ENCODE results near the gene ADGRF1. TPM values are rescaled to one million over a fixed set of nuclear protein-coding genes. Genes with fewer than 3 reads are reported as not detected.

The ADGRF1 gene
- total RNA-seq, 4 donors from 2014 or later: 0.13 to 1.0 (median 0.17) TPM; not detected in 1

GRCh38 chr6:47080083-47080596 is 38.0 kb upstream of the ADGRF1 start:
- intact Hi-C loops (cut with DNase I; ENCODE audit: low total_unique reads): no loop called here

DNA sequence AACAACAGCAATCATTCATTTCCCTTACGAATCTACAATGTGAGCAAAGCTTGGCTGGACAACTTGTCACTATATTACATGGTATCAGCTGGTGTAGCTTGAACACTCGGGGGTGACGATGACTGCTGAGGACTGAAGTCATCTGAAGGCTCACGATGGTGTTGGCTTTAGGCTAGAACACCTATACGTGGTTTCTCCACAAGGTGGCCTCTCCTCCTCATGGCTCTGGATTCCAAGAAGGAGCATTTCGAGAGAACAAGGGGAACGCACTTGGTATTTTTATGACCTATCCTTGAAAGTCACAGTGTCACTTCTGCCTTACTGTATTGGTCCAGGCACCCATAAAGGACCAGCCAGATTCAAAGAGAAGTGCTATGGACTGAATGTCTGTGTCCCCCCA is 37.5 kb upstream of the ADGRF1 start:
- WGBS, 2 donors: 84 to 91% methylated on average over 7 of the region's 7 CpGs
- no peak for DNase-seq (ENCODE audit: low spot score in 2 of 2)
- TF ChIP-seq, protein P1, sequence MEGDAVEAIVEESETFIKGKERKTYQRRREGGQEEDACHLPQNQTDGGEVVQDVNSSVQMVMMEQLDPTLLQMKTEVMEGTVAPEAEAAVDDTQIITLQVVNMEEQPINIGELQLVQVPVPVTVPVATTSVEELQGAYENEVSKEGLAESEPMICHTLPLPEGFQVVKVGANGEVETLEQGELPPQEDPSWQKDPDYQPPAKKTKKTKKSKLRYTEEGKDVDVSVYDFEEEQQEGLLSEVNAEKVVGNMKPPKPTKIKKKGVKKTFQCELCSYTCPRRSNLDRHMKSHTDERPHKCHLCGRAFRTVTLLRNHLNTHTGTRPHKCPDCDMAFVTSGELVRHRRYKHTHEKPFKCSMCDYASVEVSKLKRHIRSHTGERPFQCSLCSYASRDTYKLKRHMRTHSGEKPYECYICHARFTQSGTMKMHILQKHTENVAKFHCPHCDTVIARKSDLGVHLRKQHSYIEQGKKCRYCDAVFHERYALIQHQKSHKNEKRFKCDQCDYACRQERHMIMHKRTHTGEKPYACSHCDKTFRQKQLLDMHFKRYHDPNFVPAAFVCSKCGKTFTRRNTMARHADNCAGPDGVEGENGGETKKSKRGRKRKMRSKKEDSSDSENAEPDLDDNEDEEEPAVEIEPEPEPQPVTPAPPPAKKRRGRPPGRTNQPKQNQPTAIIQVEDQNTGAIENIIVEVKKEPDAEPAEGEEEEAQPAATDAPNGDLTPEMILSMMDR (IDR thresholded peaks at IDR 0.05): no peak
- TF ChIP-seq POLR2A (IDR thresholded peaks at IDR 0.05): no peak
- H3K4me3 ChIP-seq (ENCODE audit: low read depth, poor library complexity, severe bottlenecking): no peak overlapping the region
- intact Hi-C loops (cut with DNase I; ENCODE audit: low total_unique reads): no loop called here

More at GRCh38 chr6:47080083-47080596, 38.0 kb upstream of the ADGRF1 start:
- no peak for DNase-seq (ENCODE audit: low spot score in 2 of 2)
- no peak for TF ChIP-seq POLR2A (IDR thresholded peaks at IDR 0.05)
- TF ChIP-seq, protein P1 (IDR thresholded peaks at IDR 0.05): no peak
- no peak overlapping the region for H3K4me3 ChIP-seq (ENCODE audit: low read depth, poor library complexity, severe bottlenecking)
- 92 to 94% methylated on average over 5 of the region's 5 CpGs for WGBS, 2 donors

DNA sequence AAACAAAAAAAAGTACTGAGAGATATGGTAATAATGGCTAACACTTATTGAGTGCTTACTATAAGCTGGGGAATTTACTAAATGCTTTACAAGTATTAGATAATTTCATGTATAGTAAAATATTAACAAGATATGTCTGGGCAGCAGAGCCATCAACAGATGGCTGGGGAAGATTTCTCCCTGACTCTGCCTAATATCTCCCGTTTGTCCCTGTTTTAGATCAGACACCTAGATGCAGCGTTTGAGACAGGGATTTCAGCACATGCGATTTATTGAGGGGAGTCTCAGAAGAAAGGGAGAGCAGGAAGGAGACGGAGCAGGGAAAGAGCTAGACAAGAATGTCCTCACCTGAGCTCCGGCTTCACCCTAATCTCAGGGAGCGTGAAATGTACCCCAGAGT is 36.9 kb upstream of the ADGRF1 start:
- 73 to 81% methylated on average over 6 of the region's 6 CpGs for WGBS, 2 donors
- no peak for DNase-seq (ENCODE audit: low spot score in 2 of 2)
- TF ChIP-seq, protein P1 (IDR thresholded peaks at IDR 0.05): no peak
- TF ChIP-seq POLR2A (IDR thresholded peaks at IDR 0.05): no peak

GRCh38 chr6:47076422-47077344 is 34.6 kb upstream of the ADGRF1 start:
- H3K4me3 ChIP-seq (ENCODE audit: low read depth, poor library complexity, severe bottlenecking): no peak overlapping the region
- DNase-seq (ENCODE audit: low spot score in 2 of 2): no peak
- intact Hi-C loops (cut with DNase I; ENCODE audit: low total_unique reads): no loop called here
- TF ChIP-seq, protein P1 (IDR thresholded peaks at IDR 0.05): peak in 1 of 3 donors; percentile 45
- TF ChIP-seq POLR2A (IDR thresholded peaks at IDR 0.05): no peak
- WGBS, 2 donors: 64 to 65% methylated on average over 9 of the region's 9 CpGs

More for the DNA sequence above, 36.9 kb upstream of the ADGRF1 start:
- H3K4me3 ChIP-seq (ENCODE audit: low read depth, poor library complexity, severe bottlenecking): no peak overlapping the region
- intact Hi-C loops (cut with DNase I; ENCODE audit: low total_unique reads): no loop called here

GRCh38 chr6:47075741-47076421 is 33.7 kb upstream of the ADGRF1 start:
- 46 to 50% methylated on average over 8 of the region's 8 CpGs for WGBS, 2 donors
- H3K4me3 ChIP-seq (ENCODE audit: low read depth, poor library complexity, severe bottlenecking): no peak overlapping the region
- no peak for DNase-seq (ENCODE audit: low spot score in 2 of 2)
- TF ChIP-seq, protein P1 (IDR thresholded peaks at IDR 0.05): no peak
- no peak for TF ChIP-seq POLR2A (IDR thresholded peaks at IDR 0.05)
- intact Hi-C loops (cut with DNase I; ENCODE audit: low total_unique reads): no loop called here

All from lower leg skin (tissue), 4 donors.